Upper lobe of left lung (tissue), 4 donors: ENCODE measurements around the gene WDR90.

ENCODE experiments used
- CTCF ChIP-seq, 6 experiments: fragments of 450-650 bp in 4 of 6; fragments of 200-600 bp in 2 of 6; sonication (generic) in 2 of 6; IDR thresholded peaks; one replicate each; pipeline ENCODE4 v1.5.1; 2016 to 2019; ENCODE audit warnings: antibody characterized with exemption in 6 of 6
- POLR2A ChIP-seq, 4 donors: fragments of 450-650 bp; IDR thresholded peaks; one replicate each; pipeline ENCODE4 v1.5.1; 2016 to 2017; ENCODE audit warnings: antibody characterized with exemption in 4 of 4, mild to moderate bottlenecking in 2 of 4
- POLR2AphosphoS5 ChIP-seq, 2 donors: sonication (generic); formaldehyde crosslinking; IDR thresholded peaks; one replicate each; pipeline ENCODE4 v1.5.1; 2017; ENCODE audit warnings: antibody characterized with exemption in 2 of 2

- TF ChIP-seq POLR2A (IDR thresholded peaks at IDR 0.05) (no peak), POLR2AphosphoS5 (IDR thresholded peaks at IDR 0.05) (no peak), CTCF (IDR thresholded peaks at IDR 0.05) (no peak)
These were observed 29.6 kb upstream of the WDR90 start for GRCh38 chr16:619476-620100.
